Lung (tissue), 12 donors: ENCODE data around the gene SP1. TPM values are rescaled to one million over a fixed set of nuclear protein-coding genes. Genes with fewer than 3 reads are reported as not detected.

Source experiments
- ATAC-seq: fragments of 200-7000 bp; cut with Tn5 transposase; one replicate; pipeline ENCODE4 v1.9.1; 2020; ENCODE audit warnings: moderate number of reproducible peaks; ENCODE audit not compliant: insufficient read depth, low FRiP score
- DNase-seq, 3 donors: peaks; one replicate each; pipeline ENCODE4 v3.0.0-alpha.2; 2013 to 2017
- H3K27ac ChIP-seq, 2 donors: one replicate each; pipeline ENCODE4 v1.5.1; 2013; ENCODE audit warnings: mild to moderate bottlenecking in 2 of 2, moderate library complexity in 2 of 2, control low read depth in 1 of 2, inconsistent platforms in 1 of 2, low read depth in 1 of 2, low read length in 1 of 2
- H3K27me3 ChIP-seq, 3 donors: one replicate each; pipeline ENCODE4 v1.5.1; 2013; ENCODE audit warnings: low read length in 2 of 3; ENCODE audit not compliant: control insufficient read depth in 3 of 3, insufficient read depth in 3 of 3
- H3K36me3 ChIP-seq, 4 donors: one replicate each; pipeline ENCODE4 v1.5.1; 2013; ENCODE audit warnings: low read length in 4 of 4, mild to moderate bottlenecking in 1 of 4, moderate library complexity in 1 of 4; ENCODE audit not compliant: control insufficient read depth in 4 of 4, insufficient read depth in 4 of 4
- H3K4me1 ChIP-seq, 5 donors: one replicate each; pipeline ENCODE4 v1.5.1; 2013; ENCODE audit warnings: low read length in 5 of 5, mild to moderate bottlenecking in 2 of 5, moderate library complexity in 1 of 5; ENCODE audit not compliant: control insufficient read depth in 5 of 5, insufficient read depth in 5 of 5
- H3K4me3 ChIP-seq: one replicate; pipeline ENCODE4 v1.5.1; 2013; ENCODE audit warnings: mild to moderate bottlenecking, control low read depth, moderate library complexity
- H3K9ac ChIP-seq, 2 donors: one replicate each; pipeline ENCODE4 v1.5.1; 2013; ENCODE audit warnings: low read length in 2 of 2, control low read depth in 1 of 2; ENCODE audit not compliant: insufficient read depth in 1 of 2
- H3K9me3 ChIP-seq, 4 donors: one replicate each; pipeline ENCODE4 v1.5.1; 2013; ENCODE audit warnings: low read length in 3 of 4, mild to moderate bottlenecking in 1 of 4, moderate library complexity in 1 of 4; ENCODE audit not compliant: control insufficient read depth in 4 of 4, insufficient read depth in 3 of 4
- CTCF ChIP-seq: IDR thresholded peaks from 2 replicates; pipeline ENCODE4 v1.5.1; 2012; ENCODE audit warnings: mild to moderate bottlenecking; ENCODE audit errors: control extremely low read depth, extremely low read depth
- WGBS, 2 donors: extraction: QIAGEN DNeasy Blood & Tissue Kit; methylation state at CpG; one replicate each; pipeline ENCODE4 v1.1.7; 2013; 5-methylcytosine and 5-hydroxymethylcytosine counted together
- polyA plus RNA-seq, 2 donors: library from polyadenylated mRNA; stranded (reverse); fragments of 200-250 nt; gene quantifications; one replicate each; pipeline ENCODE4 v1.2.1, GENCODE V29; 2013
- total RNA-seq, 2 donors: library from RNA; depleted of rRNA in 1 of 2; stranded (reverse); fragments of >200 nt in 1 of 2; gene quantifications; one replicate each; pipeline ENCODE4 v1.2.1, GENCODE V29; 2014 to 2021
- donor health status: control.
- donor health status: control.
- donor health status: Bipolar disorder and iron deficiency.
- donor health status: healthy.
- donor health status: DM: yes; HTN: yes; CAD: no.

SP1 gene
- total and polyA plus RNA-seq, 4 donors = 16.2 to 72.2 (median 47.5) TPM

DNA sequence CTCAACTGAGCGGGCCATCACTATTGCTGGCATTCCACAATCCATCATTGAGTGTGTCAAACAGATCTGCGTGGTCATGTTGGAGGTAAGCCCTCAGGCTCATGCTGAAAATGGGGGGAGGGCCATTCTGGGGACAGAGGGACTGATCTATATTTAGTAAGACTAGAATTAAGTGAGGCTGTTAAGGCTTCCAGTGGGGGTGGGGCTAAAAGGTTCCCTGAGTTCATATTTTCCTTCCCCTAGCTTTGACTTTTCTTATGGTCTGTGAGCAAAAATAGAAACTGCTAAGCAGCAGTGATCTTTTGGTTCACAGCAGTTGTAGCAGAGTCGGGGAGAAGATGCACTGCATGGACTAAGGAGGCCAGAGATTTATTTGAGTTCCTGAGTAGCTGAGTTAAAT lies 81.1 kb downstream of the SP1 start:
- no peak overlapping the region for H3K9ac ChIP-seq
- H3K27ac ChIP-seq = no peak overlapping the region
- WGBS, 2 donors = 86 to 93% methylated on average over 3 of the region's 3 CpGs
- no peak overlapping the region for H3K4me3 ChIP-seq
- peaks cover 59 to 85% (median 77%) of the 10 kb centered on the region in 4 donors for H3K36me3 ChIP-seq
- H3K27me3 ChIP-seq = no peaks in the 10 kb centered on the region
- DNase-seq = no peak
- peaks cover 0 to 19% (median 0%) of the 10 kb centered on the region in 5 donors for H3K4me1 ChIP-seq
- no peaks in the 10 kb centered on the region for H3K9me3 ChIP-seq
- no peak for ATAC-seq
- TF ChIP-seq CTCF = no peak

- ATAC-seq (no peak), DNase-seq (no peak)
- WGBS, 2 donors = 84 to 94% methylated on average over 8 of the region's 8 CpGs
- Histone ChIP-seq H3K36me3 (peaks cover 58 to 85% (median 77%) of the 10 kb centered on the region in 4 donors), H3K9me3 (no peaks in the 10 kb centered on the region), H3K9ac (no peak overlapping the region), H3K4me3 (no peak overlapping the region), H3K27ac (no peak overlapping the region), H3K27me3 (no peaks in the 10 kb centered on the region), H3K4me1 (peaks cover 0 to 19% (median 0%) of the 10 kb centered on the region in 5 donors)
- TF ChIP-seq CTCF = no peak
Measured at GRCh38 chr12:53461591-53461990, 81.6 kb downstream of the SP1 start.

DNA sequence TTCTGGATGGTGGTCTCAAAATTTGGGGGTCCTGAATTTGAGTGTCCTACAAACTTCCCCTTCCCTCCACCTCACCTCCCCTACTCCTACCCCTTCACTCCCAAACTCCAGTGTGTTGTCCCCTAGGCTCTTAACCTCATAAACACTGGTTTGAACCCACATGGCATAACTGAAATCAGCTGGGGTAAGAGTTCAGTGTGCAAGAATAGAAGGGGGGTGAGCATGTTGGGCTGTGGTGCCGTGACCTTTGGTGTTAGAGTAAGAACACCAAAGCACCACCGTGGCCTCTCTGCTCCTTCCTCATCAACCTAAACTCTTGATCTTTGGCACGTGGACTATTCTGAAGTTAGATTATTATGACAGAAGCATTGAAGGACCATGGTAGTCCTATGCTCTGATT lies 83.0 kb downstream of the SP1 start:
- 79 to 84% methylated on average over 3 of the region's 3 CpGs for WGBS, 2 donors
- no peak for TF ChIP-seq CTCF
- Histone ChIP-seq H3K4me1 (peaks cover 0 to 19% (median 0%) of the 10 kb centered on the region in 5 donors), H3K27ac (no peak overlapping the region), H3K4me3 (no peak overlapping the region), H3K27me3 (no peaks in the 10 kb centered on the region), H3K9ac (no peak overlapping the region), H3K36me3 (peaks cover 59 to 90% (median 78%) of the 10 kb centered on the region in 4 donors), H3K9me3 (no peaks in the 10 kb centered on the region)
- DNase-seq = no peak
- no peak for ATAC-seq
